HG02763 (cell line): ENCODE results near the gene NSFL1C.

Source experiments
- ATAC-seq: cut with Tn5 transposase; IDR thresholded peaks from one replicate; pipeline ENCODE4 v1.9.1; 2021; ENCODE audit warnings: mild to moderate bottlenecking, moderate library complexity; ENCODE audit not compliant: unreplicated experiment

Gene NSFL1C

GRCh38 chr20:1486566-1486965 lies 19.9 kb upstream of the NSFL1C start:
- no peak for ATAC-seq

- ATAC-seq = no peak
Observed at GRCh38 chr20:1484438-1485116, 17.9 kb upstream of the NSFL1C start.

GRCh38 chr20:1479831-1480595 lies 13.4 kb upstream of the NSFL1C start:
- ATAC-seq = no peak

- no peak for ATAC-seq
Observed at GRCh38 chr20:1478566-1478965, 11.9 kb upstream of the NSFL1C start.

- no peak for ATAC-seq
Observed at GRCh38 chr20:1477896-1478490, 11.3 kb upstream of the NSFL1C start.

- ATAC-seq = no peak
Observed at GRCh38 chr20:1474817-1475603, 8.4 kb upstream of the NSFL1C start.

- ATAC-seq = no peak
Observed at GRCh38 chr20:1474325-1474724, 7.7 kb upstream of the NSFL1C start.

GRCh38 chr20:1473246-1474220 lies 6.9 kb upstream of the NSFL1C start:
- ATAC-seq = no peak

- no peak for ATAC-seq
Observed at GRCh38 chr20:1472556-1473245, 6.1 kb upstream of the NSFL1C start.

GRCh38 chr20:1471242-1471641 lies 4.6 kb upstream of the NSFL1C start:
- ATAC-seq = no peak

GRCh38 chr20:1469925-1470571 lies 3.4 kb upstream of the NSFL1C start:
- ATAC-seq = no peak

- ATAC-seq = no peak
Observed at GRCh38 chr20:1469306-1469905, 2.8 kb upstream of the NSFL1C start.

- no peak for ATAC-seq
Observed at GRCh38 chr20:1468117-1468624, 1.5 kb upstream of the NSFL1C start.

GRCh38 chr20:1467355-1468116 lies 887 bp upstream of the NSFL1C start:
- no peak for ATAC-seq

- no peak for ATAC-seq
Observed at GRCh38 chr20:1467082-1467354, 369 bp upstream of the NSFL1C start.

- ATAC-seq = no peak
Observed at GRCh38 chr20:1465470-1466210, 1.0 kb downstream of the NSFL1C start.

GRCh38 chr20:1463971-1464570 lies 2.6 kb downstream of the NSFL1C start:
- no peak for ATAC-seq
